ENCODE data around the gene RSL24D1. TPM values are rescaled to one million over a fixed set of nuclear protein-coding genes. Genes with fewer than 3 reads are reported as not detected.

Gene RSL24D1
- total RNA-seq, 4 donors from 2014 or later, result 22.6 to 61.9 (median 28.2) TPM

DNA sequence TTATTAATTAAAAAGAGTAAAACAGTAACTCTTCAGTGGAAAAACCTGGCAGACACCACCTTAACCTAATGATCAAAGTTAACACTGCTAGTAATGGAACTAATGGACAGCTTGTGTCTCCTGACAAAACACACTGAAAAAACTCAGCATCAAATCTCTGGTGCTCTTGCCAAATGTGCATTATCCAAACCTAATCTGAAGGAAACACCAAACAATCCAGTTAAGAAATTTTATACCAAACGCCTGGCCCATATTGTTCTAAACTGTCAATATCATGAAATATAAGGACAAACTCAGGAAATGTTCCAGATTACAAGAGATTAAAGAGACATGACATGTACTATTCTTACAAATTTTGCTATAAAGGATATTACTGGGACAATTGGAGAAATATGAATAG lies 10.4 kb downstream of the RSL24D1 start:
- no peaks in the 10 kb centered on the region for H3K9me3 ChIP-seq
- H3K27me3 ChIP-seq, result no peaks in the 10 kb centered on the region
- H3K27ac ChIP-seq, result no peak overlapping the region
- no peak overlapping the region for H3K4me3 ChIP-seq
- no peak for DNase-seq
- peaks cover 0 to 84% (median 0%) of the 10 kb centered on the region in 3 donors for H3K36me3 ChIP-seq
- no peak for TF ChIP-seq POLR2A (IDR thresholded peaks at IDR 0.05)
- TF ChIP-seq, protein P1, sequence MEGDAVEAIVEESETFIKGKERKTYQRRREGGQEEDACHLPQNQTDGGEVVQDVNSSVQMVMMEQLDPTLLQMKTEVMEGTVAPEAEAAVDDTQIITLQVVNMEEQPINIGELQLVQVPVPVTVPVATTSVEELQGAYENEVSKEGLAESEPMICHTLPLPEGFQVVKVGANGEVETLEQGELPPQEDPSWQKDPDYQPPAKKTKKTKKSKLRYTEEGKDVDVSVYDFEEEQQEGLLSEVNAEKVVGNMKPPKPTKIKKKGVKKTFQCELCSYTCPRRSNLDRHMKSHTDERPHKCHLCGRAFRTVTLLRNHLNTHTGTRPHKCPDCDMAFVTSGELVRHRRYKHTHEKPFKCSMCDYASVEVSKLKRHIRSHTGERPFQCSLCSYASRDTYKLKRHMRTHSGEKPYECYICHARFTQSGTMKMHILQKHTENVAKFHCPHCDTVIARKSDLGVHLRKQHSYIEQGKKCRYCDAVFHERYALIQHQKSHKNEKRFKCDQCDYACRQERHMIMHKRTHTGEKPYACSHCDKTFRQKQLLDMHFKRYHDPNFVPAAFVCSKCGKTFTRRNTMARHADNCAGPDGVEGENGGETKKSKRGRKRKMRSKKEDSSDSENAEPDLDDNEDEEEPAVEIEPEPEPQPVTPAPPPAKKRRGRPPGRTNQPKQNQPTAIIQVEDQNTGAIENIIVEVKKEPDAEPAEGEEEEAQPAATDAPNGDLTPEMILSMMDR (IDR thresholded peaks at IDR 0.05), result no peak
- H3K4me1 ChIP-seq, result no peaks in the 10 kb centered on the region

DNA sequence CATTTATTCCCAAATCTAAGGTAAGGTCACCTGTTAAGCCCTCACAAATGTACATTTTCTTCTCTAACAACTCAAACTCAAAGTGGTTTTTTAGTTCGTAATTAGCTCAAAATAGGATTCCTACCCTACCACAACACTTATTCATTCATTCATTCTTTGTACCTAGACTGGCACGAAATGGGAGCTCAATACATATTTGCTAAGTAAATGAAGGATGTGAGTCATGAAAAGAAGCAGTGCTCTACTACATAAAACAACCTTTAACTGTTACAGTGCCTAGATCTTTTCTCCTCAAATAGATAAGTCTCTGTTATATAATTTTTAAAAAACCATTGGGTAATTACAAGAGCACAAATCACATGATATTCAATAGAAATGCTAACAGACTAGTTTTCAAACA lies 13.1 kb downstream of the RSL24D1 start:
- Histone ChIP-seq H3K36me3 (peaks cover 0 to 77% (median 0%) of the 10 kb centered on the region in 3 donors), H3K4me3 (no peak overlapping the region), H3K9me3 (no peaks in the 10 kb centered on the region), H3K27ac (no peak overlapping the region), H3K4me1 (no peaks in the 10 kb centered on the region), H3K27me3 (no peaks in the 10 kb centered on the region)
- no peak for DNase-seq
- no peak for TF ChIP-seq POLR2A (IDR thresholded peaks at IDR 0.05)
- TF ChIP-seq, protein P1 (IDR thresholded peaks at IDR 0.05), result no peak

DNA sequence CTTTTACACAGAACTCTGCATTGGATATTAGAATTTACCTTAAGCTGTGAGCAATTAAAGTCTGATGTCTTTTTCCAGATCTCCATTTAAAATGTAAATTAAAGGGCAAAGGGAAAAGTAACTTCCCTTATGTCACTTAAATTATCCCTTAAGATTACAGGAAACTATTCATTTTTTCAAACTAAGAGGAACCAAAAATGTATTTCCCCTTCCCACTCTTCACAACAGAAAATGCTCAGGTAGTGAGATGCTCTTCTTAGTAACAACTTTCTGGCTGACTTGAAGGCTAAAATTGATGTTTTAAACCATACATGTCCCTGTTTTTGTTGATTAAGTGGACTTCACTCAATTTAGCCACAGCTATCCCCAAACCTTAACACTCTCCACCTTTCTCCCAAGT lies 17.6 kb downstream of the RSL24D1 start:
- TF ChIP-seq POLR2A (IDR thresholded peaks at IDR 0.05), result no peak
- no peaks in the 10 kb centered on the region for H3K27me3 ChIP-seq
- no peak overlapping the region for H3K27ac ChIP-seq
- H3K36me3 ChIP-seq, result peaks cover 0 to 50% (median 0%) of the 10 kb centered on the region in 3 donors
- DNase-seq, result no peak
- H3K4me1 ChIP-seq, result no peaks in the 10 kb centered on the region
- no peaks in the 10 kb centered on the region for H3K9me3 ChIP-seq
- H3K4me3 ChIP-seq, result no peak overlapping the region

DNA sequence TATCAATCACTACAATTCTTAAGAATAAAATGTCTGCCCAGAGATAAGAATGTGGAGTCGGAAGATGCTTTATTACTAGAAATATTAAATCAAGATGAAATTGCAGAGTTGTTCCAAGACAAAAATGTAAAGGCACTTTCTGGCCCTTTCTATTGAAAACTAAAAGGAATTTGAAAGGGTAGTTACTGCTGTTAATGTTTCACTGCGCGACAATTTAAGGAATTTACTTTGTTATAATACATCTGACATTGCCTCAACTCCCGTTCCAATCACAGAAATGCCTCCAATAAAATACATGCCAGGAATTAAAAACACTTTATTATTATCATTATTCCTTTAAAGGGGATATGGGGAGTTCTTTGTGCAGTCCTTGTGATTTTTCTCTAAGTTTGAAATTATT lies 26.4 kb downstream of the RSL24D1 start:
- no peaks in the 10 kb centered on the region for H3K4me1 ChIP-seq
- H3K27ac ChIP-seq, result no peak overlapping the region
- no peak for DNase-seq
- no peak overlapping the region for H3K4me3 ChIP-seq
- no peak for TF ChIP-seq POLR2A (IDR thresholded peaks at IDR 0.05)
- TF ChIP-seq, protein P1 (IDR thresholded peaks at IDR 0.05), result no peak
- H3K9me3 ChIP-seq, result no peaks in the 10 kb centered on the region
- no peaks in the 10 kb centered on the region for H3K27me3 ChIP-seq
- H3K36me3 ChIP-seq, result no peaks in the 10 kb centered on the region

DNA sequence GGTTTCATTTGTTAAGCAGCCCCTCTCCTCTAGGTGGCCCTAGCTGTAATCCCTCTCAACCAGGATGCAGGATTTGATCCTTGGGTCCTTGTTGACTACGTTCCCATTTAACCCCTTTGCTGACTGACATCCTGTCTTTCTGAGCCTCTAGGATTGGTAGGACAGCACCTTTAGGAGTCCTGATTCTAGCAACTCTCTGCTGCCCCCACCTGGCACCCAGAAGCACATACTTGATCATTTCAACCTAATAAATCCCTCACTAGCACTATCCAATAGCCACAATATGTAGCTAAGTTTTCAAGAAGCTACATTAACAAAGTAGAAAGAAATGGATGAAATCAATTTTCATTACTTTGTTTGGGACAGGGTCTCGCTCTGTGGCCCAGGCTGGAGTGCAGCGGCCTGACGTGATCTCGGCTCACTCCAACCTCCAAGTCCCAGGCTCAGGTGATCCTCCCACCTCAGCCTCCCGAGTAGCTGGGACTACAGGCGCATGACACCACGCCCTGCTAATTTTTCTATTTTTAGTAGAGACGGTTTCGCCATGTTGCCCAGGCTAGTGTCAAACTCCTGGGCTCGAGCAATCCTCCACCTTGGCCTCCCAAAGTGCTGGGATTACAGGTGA lies 28.3 kb downstream of the RSL24D1 start:
- H3K4me3 ChIP-seq, result no peak overlapping the region
- no peaks in the 10 kb centered on the region for H3K9me3 ChIP-seq
- peak in 2 of 3 donors; percentile 63 to 73 for DNase-seq
- H3K36me3 ChIP-seq, result no peaks in the 10 kb centered on the region
- H3K27ac ChIP-seq, result no peak overlapping the region
- no peaks in the 10 kb centered on the region for H3K27me3 ChIP-seq
- H3K4me1 ChIP-seq, result no peaks in the 10 kb centered on the region
- TF ChIP-seq POLR2A (IDR thresholded peaks at IDR 0.05), result no peak
- TF ChIP-seq, protein P1 (IDR thresholded peaks at IDR 0.05), result peak in 5 of 6 experiments; percentile 7 to 60 (median 58)

DNA sequence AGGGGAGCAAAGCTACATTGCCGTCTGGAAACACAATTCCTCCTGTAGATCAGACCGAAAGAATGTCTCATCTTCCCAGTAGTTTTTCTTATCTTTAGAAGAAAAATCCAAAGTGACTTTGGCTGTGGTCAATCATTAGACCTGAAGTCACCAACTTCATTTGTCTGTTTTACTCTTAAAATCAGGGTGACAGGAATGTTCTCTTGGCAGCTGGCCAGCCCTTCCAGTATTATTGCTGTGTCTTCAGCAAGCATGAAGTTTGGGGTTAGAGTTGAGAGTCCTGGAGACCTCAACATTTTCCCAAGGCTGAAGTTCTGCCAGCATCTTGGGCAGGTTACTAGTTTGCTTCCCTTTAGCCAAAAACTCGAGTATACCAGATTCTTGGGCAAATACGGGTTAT lies 32.5 kb downstream of the RSL24D1 start:
- Histone ChIP-seq H3K27ac (no peak overlapping the region), H3K27me3 (no peaks in the 10 kb centered on the region), H3K4me3 (no peak overlapping the region), H3K36me3 (no peaks in the 10 kb centered on the region), H3K4me1 (no peaks in the 10 kb centered on the region), H3K9me3 (no peaks in the 10 kb centered on the region)
- TF ChIP-seq, protein P1 (IDR thresholded peaks at IDR 0.05), result no peak
- no peak for DNase-seq
